Bronchial epithelial cell (primary cell): ENCODE results near the gene TRPM3. TPM values are rescaled to one million over a fixed set of nuclear protein-coding genes. Genes with fewer than 3 reads are reported as not detected.

Experiments used
- DNase-seq: peaks from one replicate; pipeline ENCODE4 v3.0.0-alpha.2; 2010; ENCODE audit warnings: low read depth
- FAIRE-seq: peaks from 2 replicates; lab custom pipeline; 2011; peaks lifted over from hg19 to GRCh38; lab: Jason Lieb, UNC
- H3K27me3 ChIP-seq: 2 replicates; pipeline ENCODE4 v1.5.1; 2011; ENCODE audit warnings: low read length; ENCODE audit not compliant: control insufficient read depth, insufficient read depth
- H3K36me3 ChIP-seq: 2 replicates; pipeline ENCODE4 v1.5.1; 2011; ENCODE audit warnings: low read length; ENCODE audit not compliant: control insufficient read depth, insufficient read depth
- H3K4me3 ChIP-seq: 2 replicates; pipeline ENCODE4 v1.5.1; 2011; ENCODE audit warnings: mild to moderate bottlenecking, low read depth, low read length, control low read depth
- CTCF ChIP-seq: IDR thresholded peaks from 2 replicates; pipeline ENCODE4 v1.5.1; 2011; ENCODE audit warnings: mild to moderate bottlenecking, moderate library complexity, low read length, control low read depth, inconsistent platforms; ENCODE audit not compliant: insufficient read depth, severe bottlenecking
- total RNA-seq: library from RNA; depleted of rRNA; stranded (reverse); fragments of >200 nt; gene quantifications from 2 replicates; pipeline ENCODE4 v1.2.1, GENCODE V29; 2014

The TRPM3 gene
- total RNA-seq, 1 donor from 2014 or later: not detected

GRCh38 chr9:70625078-70625477, 496.3 kb downstream of the TRPM3 start:
- TF ChIP-seq CTCF: no peak
- DNase-seq: no peak
- Histone ChIP-seq H3K27me3 (no peaks in the 10 kb centered on the region), H3K4me3 (no peak overlapping the region), H3K36me3 (no peaks in the 10 kb centered on the region)
- FAIRE-seq: no peak

- DNase-seq: no peak
- Histone ChIP-seq H3K4me3 (no peak overlapping the region), H3K27me3 (no peaks in the 10 kb centered on the region), H3K36me3 (no peaks in the 10 kb centered on the region)
- no peak for TF ChIP-seq CTCF
- no peak for FAIRE-seq
Measured at GRCh38 chr9:70618784-70619183, 502.6 kb downstream of the TRPM3 start.

GRCh38 chr9:70617033-70617828, 504.2 kb downstream of the TRPM3 start:
- DNase-seq (no peak), FAIRE-seq (no peak)
- H3K4me3 ChIP-seq: no peak overlapping the region
- no peak for TF ChIP-seq CTCF
- H3K27me3 ChIP-seq: peaks cover 2% of the 10 kb centered on the region
- no peaks in the 10 kb centered on the region for H3K36me3 ChIP-seq

- DNase-seq: no peak
- no peak for TF ChIP-seq CTCF
- peaks cover 2% of the 10 kb centered on the region for H3K27me3 ChIP-seq
- no peak overlapping the region for H3K4me3 ChIP-seq
- H3K36me3 ChIP-seq: no peaks in the 10 kb centered on the region
- no peak for FAIRE-seq
Measured at GRCh38 chr9:70616228-70616990, 505.0 kb downstream of the TRPM3 start.

- no peak for DNase-seq
- Histone ChIP-seq H3K4me3 (no peak overlapping the region), H3K36me3 (no peaks in the 10 kb centered on the region), H3K27me3 (peaks cover 2% of the 10 kb centered on the region)
- no peak for TF ChIP-seq CTCF
- FAIRE-seq: no peak
Measured at GRCh38 chr9:70615464-70616138, 505.8 kb downstream of the TRPM3 start.
